Cardiac fibroblast (primary cell): ENCODE measurements around the gene ARMC9.
A peak's percentile ranks its signal among the peaks of the same experiment; 100 is the strongest.

Source experiments
- DNase-seq, 2 donors: peaks; one replicate each; pipeline versions ENCODE4 v3.0.0 to v3.0.0-alpha.2; 2010; ENCODE audit warnings: low read depth in 2 of 2
- H3K4me3 ChIP-seq, 2 donors: replicated peaks in 1 of 2; 1 replicate in 1 of 2; 2 replicates in 1 of 2; pipeline ENCODE4 v1.5.1; 2011; ENCODE audit warnings: low read depth in 2 of 2, low read length in 2 of 2, mild to moderate bottlenecking in 2 of 2, moderate library complexity in 1 of 2
- CTCF ChIP-seq: IDR thresholded peaks from one replicate; pipeline ENCODE4 v1.5.1; 2011; ENCODE audit warnings: low read depth, mild to moderate bottlenecking, low read length, inconsistent platforms

The ARMC9 gene

GRCh38 chr2:231409776-231410175, 211.3 kb downstream of the ARMC9 start:
- TF ChIP-seq CTCF: no peak
- H3K4me3 ChIP-seq: no peak overlapping the region
- no peak for DNase-seq

GRCh38 chr2:231410293-231411004, 212.0 kb downstream of the ARMC9 start:
- peak; percentile 49 for TF ChIP-seq CTCF
- no peak overlapping the region for H3K4me3 ChIP-seq
- no peak for DNase-seq

- H3K4me3 ChIP-seq: no peak overlapping the region
- no peak for DNase-seq
- TF ChIP-seq CTCF: no peak
Observed at GRCh38 chr2:231411237-231411636, 212.8 kb downstream of the ARMC9 start.

- peak overlapping the region; percentile 56 to 77 for H3K4me3 ChIP-seq
- DNase-seq: peak; percentile 80 to 85
- TF ChIP-seq CTCF: peak; percentile 89
Observed at GRCh38 chr2:231411831-231412617, 213.6 kb downstream of the ARMC9 start.

- H3K4me3 ChIP-seq: peak overlapping the region; percentile 8 to 77
- no peak for DNase-seq
- TF ChIP-seq CTCF: no peak
Observed at GRCh38 chr2:231412618-231412963, 214.2 kb downstream of the ARMC9 start.

- DNase-seq: no peak
- no peak for TF ChIP-seq CTCF
- H3K4me3 ChIP-seq: no peak overlapping the region
Observed at GRCh38 chr2:231413456-231413855, 215.0 kb downstream of the ARMC9 start.
